ENCODE data around the gene PLEKHG4.

Gene PLEKHG4

DNA sequence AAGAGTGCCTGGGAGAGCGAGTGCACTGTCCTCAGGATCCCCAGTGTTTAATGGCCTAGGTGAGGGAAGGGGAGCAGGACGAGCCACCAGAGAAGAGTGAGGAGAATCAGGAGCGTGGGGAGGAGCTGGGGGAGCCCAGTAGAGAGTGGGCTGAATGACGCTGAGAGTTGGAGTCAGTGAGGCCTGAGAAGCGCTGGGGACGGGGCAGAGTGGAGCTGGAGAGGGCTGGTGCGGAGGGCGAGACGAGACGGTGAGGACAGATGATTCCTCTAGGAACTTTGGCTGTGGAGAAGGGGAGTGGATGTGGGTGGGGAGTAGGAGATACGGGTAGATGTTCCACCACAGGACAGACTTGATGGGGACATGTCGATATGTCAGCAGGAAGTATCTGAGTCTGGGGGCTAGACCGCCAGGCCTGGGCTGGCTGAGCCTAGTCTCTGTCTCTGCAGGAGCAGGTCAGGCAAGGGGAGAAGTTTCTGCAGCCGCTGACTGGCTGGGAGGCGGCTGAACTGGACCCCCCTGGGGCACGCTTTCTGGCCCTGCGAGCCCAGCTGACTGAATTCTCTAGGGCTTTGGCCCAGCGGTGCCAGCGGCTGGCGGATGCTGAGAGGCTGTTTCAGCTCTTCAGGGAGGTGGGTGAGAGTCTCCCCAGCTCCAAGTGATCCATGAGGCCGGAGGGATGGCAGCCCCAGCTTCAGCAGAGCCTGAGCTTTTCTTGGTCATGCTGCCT lies 4.7 kb downstream of the PLEKHG4 start:
- in situ Hi-C loops (cut with HindIII; ENCODE audit: low sequenced_read_pairs), result loop anchor here (5.0 kb wide), 1 partner anchor 38 kb away; no protein-coding TSS in a partner anchor

DNA sequence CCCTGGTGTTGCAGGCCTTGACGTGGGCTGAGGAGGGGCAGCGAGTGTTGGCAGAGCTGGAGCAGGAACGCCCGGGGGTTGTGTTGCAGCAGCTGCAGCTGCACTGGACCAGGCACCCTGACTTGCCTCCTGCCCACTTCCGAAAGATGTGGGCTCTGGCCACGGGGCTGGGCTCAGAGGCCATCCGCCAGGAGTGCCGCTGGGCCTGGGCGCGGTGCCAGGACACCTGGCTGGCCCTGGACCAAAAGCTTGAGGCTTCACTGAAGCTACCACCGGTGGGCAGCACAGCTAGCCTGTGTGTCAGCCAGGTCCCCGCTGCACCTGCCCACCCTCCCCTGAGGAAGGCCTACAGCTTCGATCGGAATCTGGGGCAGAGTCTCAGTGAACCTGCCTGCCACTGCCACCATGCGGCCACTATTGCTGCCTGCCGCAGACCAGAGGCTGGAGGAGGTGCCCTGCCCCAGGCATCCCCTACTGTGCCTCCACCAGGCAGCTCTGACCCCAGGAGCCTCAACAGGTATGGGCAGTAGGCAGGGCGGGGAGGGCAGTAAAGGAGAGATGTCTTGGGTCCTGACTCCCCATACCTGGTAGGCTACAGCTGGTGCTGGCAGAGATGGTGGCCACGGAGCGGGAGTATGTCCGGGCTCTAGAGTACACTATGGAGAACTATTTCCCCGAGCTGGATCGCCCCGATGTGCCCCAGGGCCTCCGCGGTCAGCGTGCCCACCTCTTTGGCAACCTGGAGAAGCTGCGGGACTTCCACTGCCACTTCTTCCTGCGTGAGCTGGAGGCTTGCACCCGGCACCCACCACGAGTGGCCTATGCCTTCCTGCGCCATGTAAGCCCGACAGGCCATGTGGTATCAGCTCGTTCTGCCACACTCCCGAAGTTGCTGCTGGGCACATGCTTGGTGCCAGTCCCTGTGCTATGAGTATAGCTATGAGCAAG lies 5.6 kb downstream of the PLEKHG4 start:
- in situ Hi-C loops (cut with HindIII; ENCODE audit: low sequenced_read_pairs), result loop anchor here (5.0 kb wide), 1 partner anchor 37 kb away; no protein-coding TSS in a partner anchor

DNA sequence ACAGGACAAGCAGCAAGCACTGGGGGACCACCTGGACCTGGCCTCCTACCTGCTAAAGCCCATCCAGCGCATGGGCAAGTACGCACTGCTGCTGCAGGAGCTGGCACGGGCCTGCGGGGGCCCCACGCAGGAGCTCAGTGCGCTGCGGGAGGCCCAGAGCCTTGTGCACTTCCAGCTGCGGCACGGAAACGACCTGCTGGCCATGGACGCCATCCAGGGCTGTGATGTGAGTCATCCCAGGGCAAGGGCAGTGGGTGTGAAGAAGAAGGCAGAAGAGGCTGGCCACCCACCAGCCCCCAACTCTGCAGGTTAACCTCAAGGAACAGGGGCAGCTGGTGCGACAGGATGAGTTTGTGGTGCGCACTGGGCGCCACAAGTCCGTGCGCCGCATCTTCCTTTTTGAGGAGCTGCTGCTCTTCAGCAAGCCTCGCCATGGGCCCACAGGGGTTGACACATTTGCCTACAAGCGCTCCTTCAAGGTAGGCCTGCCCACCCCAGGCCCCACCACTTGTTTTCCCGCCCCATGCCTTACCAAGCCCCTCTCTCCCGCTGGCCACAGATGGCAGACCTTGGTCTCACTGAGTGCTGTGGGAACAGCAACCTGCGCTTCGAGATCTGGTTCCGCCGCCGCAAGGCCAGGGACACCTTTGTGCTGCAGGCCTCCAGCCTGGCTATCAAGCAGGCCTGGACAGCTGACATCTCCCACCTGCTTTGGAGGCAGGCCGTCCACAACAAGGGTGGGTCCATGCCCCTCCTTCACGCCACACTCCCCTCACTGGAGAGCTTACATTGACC lies 7.3 kb downstream of the PLEKHG4 start:
- in situ Hi-C loops (cut with HindIII; ENCODE audit: low sequenced_read_pairs), result no loop called here

DNA sequence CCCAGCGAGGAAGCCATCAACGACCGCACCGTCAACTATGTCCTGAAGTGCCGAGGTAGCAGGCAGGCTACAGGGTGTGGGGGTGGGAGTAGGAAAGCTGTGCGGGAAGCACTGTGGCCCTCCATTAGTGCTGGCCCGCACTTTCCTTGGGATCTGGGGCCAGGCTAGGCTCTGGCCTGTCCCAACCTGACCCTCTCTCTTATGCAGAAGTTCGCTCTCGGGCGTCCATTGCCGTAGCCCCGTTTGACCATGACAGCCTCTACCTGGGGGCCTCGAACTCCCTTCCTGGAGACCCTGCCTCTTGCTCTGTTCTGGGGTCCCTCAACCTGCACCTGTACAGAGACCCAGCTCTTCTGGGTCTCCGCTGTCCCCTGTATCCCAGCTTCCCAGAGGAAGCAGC lies 8.6 kb downstream of the PLEKHG4 start:
- in situ Hi-C loops (cut with HindIII; ENCODE audit: low sequenced_read_pairs), result no loop called here

DNA sequence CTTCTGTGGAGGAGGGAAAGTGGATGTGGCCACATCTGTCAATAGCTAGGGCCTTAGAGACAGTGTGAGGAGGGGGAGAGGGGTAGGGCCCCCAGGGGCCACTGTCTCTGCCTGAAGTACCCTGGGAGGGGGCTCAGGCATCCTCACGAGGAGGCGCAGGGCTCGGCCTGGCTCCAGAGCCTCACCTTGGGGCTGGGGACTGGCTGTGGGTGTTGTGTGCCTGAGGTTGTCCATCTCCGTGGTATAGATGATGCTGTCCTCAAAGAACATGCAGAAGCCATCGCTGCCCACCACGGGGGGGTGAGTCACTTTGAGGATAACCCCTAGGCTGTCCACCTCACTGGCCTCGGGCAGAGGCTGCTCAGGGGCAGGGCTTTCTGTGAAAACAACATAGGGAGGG lies 12.1 kb downstream of the PLEKHG4 start:
- in situ Hi-C loops (cut with HindIII; ENCODE audit: low sequenced_read_pairs), result loop anchor here (5.0 kb wide), 1 partner anchor 54 kb away; no protein-coding TSS in a partner anchor

DNA sequence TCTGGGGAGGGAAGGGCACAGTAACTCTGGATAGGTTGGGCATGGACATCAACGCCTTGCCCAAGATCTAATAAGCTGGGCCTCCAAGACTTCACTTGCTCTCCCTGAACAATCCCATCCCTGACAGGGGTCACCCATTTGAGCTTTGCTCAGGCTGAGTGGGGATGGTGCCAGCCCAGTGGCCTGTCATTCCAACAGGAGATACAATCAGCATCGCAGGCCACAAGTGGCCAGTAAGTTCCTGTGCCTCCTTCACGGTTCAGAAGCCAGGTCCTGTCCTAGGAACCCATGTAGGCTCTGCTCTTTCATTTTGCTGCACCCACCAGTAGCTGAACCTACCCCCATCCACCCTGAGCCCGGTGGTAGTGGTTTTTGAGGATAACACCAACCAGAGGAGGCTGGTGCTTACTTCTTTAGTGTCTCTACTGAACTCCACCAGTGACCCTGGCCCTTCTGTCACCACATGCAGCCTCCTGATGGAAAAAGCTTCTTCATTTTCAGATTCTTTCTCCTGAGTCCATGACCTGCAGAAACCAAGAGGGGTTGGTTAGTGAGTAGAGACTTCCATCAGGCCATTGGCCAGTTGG lies 14.9 kb downstream of the PLEKHG4 start:
- in situ Hi-C loops (cut with HindIII; ENCODE audit: low sequenced_read_pairs), result loop anchor here (5.0 kb wide), 1 partner anchor 57 kb away; no protein-coding TSS in a partner anchor

DNA sequence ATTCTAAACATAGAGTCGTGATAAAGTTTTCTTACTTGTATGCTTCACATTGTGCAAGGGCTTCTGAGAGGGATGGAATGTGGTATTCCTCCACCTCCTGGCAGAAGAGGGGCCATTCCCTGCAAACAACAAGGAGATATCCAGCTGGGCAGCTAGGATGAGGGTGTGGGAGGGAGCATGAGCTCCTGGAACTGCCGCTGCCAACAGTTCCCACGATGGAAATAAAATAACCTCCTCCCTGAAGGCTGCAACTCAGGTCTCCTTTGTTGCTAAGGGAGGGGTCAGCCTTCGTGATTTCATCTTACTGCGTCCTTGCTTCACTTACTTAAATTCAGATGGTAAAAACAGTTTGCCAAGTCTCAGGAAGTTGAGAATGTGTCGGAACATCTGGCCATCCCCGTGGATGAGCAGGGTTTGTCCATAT lies 15.6 kb downstream of the PLEKHG4 start:
- in situ Hi-C loops (cut with HindIII; ENCODE audit: low sequenced_read_pairs), result loop anchor here (5.0 kb wide), 1 partner anchor 58 kb away; no protein-coding TSS in a partner anchor

DNA sequence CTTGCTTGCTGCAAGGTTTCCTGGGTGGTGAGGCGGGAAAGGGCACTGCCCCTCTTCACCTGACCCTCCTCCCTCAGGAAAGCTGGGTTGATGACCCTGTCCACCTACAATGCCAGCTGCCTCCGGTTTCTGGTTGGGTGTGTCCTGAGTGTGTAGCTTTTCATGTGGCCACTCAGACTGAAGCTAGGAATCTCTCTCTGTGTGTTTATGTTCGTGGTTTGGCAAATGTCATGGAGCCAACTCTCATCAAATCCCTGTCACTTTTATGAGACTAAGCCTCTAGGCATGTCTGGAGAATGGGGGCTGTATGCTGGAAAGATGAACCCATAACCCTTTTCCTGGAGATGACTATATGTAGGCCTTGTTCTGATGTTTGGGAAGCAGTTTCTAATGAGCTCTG lies 17.1 kb downstream of the PLEKHG4 start:
- in situ Hi-C loops (cut with HindIII; ENCODE audit: low sequenced_read_pairs), result no loop called here

DNA sequence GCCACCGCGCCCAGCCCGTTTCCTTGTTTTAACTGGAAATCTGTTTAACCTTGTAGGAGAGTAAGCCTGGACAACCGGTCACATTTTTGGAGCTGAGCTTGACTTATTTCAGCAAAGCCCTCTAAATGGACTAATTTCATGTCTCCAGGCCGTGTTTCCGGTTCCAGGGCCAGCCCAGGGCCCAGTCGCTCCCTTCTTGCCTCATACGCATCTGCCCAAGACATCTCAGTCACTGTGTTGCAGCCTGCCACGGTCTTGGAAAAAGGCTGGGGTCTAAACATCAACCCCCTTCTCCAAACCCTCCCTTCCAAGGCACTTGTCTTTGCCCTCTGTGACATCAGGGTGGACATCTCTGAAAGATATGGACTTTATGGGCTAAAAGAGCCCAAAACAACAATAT lies 18.9 kb downstream of the PLEKHG4 start:
- in situ Hi-C loops (cut with HindIII; ENCODE audit: low sequenced_read_pairs), result no loop called here

DNA sequence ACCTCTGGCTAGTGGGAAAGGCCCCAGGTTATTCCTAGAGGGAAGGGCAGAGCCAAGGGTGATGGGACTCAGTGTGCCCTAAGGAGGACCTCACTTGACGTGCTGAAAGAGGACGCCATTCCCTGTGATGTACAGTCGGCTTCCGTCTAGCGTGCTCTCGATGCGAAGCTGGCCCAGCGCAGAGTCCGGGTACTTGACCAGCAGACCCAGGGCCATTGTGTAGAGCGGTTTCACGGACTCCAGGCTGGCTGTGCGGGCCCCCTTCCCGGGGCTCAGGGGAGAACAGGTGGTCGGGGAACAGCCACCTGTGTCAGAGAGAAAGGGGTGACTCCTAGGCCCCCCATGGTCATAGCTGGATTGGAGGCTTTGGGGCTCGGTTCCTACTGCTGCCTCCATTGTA lies 19.9 kb downstream of the PLEKHG4 start:
- in situ Hi-C loops (cut with HindIII; ENCODE audit: low sequenced_read_pairs), result no loop called here

DNA sequence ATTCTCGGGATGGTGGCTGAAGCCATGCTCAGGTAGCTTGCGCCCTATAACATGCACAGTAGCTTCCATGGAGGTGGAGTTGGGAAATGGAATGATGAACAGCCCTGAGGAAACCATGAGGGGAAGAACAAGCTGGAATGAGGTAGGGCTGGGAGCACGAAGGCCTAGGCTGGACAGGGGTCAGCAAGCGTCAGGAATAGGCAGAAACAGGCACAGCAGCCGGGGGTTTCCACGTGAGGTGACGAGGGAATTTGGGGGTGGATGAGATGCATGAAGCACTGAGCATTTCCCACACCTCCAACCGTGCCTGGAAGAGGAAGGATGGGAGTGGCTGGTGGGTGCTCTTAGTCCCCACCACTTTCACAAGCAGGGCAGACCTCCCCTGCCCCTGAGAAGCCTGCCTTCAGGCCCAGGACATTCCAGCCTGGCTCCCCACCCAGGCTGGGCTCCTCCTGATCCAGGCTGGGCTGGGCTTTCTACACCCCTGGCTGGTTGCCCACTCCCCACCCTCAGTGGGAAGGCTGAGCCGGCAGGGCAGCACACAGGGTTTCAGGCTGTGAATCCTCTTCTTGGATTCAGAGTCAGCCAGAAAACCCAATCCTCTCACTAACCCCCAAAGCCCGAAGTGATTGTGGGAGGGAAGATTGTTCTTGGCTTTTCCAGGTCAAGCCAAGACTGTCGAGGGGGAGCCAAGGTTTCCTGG lies 21.9 kb downstream of the PLEKHG4 start:
- in situ Hi-C loops (cut with HindIII; ENCODE audit: low sequenced_read_pairs), result no loop called here

DNA sequence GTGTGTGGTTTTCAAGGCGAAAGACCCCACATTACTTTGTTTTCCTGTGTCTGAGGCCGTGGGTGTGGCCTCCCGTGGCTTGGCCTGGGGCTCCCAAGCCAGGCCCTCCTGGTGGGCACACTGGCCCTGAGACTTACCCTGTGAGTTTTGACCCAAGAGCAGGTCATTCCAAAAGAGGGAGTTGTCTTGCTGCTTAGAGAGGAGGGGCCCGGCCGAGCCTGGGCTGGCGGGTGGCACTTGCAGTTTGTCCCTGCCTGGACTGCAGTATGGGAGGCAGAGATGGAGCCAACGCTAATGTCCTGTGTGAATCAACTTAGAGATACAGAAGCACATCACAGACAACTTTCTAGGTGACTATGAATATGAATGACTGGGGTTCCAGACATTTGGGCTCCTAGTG lies 22.7 kb downstream of the PLEKHG4 start:
- in situ Hi-C loops (cut with HindIII; ENCODE audit: low sequenced_read_pairs), result no loop called here

DNA sequence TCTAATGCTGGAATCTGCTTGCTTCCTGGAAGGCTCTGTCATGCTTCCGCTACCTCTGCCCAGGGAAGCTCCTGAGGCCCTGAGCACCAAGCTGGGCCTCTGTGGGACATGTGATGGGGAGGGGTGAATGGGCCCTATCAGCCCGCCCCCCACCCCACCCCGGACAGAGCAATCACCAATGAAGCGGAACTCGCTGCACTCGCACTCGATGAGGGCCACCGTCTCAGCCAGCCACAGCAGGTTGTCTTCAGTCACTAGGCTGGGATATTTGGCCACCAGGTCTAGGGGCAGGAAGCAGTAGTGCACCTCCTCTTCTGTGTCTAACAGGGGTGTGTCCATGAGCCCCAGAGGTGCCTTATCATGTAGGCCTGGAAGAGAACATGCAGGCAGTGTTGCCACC lies 23.6 kb downstream of the PLEKHG4 start:
- in situ Hi-C loops (cut with HindIII; ENCODE audit: low sequenced_read_pairs), result no loop called here

DNA sequence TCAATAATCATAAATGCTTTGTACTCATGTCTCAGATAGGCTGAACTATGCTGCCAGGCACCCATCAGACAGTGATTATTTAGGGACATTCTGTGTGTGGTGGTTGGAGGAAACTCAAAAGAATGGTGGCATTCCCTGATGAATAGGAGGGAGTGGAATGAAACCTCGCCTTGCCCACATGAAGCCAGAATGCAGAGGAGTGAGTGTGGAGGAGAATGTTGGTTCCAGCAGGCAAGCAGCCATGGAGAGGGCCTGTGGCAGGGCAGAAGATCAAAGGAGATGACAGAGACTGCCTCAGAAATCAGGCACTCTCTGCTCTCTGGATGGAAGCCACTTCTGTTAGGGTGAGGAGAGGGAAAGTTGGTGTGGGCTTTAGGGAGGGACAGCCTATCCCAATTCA lies 24.7 kb downstream of the PLEKHG4 start:
- in situ Hi-C loops (cut with HindIII; ENCODE audit: low sequenced_read_pairs), result no loop called here

DNA sequence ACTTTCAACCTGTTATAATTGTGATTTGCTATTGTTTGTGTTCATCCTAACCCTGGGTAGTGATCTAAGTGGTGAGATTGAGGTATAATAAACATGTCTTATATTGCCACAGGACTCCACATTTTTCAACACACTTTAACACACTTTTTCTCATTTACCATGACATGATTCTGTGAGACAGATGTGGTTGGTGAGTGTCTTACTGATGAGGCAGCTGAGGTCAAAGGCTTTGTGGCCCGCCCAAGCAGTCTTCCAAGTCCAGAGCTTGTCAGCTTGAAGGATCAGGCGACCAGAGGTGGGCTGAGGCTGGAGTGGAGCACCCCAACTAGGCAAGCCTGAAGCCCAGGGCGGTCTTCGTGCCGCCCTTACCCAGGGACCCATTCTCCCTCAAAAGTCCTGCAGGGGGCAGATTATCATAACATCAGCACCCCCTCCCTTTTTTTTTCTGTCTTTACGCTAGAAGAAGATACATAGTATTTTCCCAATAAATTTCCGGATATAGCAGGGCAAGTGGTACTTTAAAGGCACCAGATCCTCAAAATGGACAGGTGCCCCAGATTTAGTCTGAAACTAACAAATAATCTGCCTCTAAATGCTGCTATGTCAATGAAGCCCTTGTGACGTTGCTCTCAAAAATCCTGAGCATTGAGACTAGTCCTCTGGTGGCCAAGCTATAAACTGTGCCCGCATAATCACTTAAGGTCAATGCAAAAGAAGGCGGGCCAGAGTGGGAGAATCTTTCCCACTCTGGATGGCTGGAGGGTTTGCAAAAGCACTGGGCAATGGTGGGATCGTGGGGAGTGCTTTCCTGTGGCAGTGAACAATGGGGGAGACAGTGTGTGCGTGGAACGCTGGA lies 26.1 kb downstream of the PLEKHG4 start:
- in situ Hi-C loops (cut with HindIII; ENCODE audit: low sequenced_read_pairs), result loop anchor here (5.0 kb wide), 1 partner anchor 102 kb away; no protein-coding TSS in a partner anchor

DNA sequence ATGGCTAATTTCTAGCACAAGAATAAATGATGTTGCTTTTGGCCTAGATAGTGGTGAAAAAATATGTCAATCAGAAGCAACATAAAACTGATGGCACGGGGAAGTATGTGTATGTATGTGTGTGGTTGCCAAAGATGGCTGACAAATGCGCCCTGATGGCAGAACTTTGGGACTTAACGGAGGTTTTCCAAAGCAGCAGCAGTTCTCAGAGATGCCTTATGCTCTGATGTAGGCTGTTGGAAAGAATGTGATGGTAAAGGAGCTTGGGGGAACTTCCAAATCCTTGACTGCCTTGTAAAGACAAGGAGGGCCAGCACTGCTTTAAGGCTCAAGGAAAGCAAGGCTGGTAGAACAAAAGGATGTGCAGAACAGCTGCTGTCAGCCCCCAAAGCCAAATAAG lies 31.2 kb downstream of the PLEKHG4 start:
- in situ Hi-C loops (cut with HindIII; ENCODE audit: low sequenced_read_pairs), result no loop called here

DNA sequence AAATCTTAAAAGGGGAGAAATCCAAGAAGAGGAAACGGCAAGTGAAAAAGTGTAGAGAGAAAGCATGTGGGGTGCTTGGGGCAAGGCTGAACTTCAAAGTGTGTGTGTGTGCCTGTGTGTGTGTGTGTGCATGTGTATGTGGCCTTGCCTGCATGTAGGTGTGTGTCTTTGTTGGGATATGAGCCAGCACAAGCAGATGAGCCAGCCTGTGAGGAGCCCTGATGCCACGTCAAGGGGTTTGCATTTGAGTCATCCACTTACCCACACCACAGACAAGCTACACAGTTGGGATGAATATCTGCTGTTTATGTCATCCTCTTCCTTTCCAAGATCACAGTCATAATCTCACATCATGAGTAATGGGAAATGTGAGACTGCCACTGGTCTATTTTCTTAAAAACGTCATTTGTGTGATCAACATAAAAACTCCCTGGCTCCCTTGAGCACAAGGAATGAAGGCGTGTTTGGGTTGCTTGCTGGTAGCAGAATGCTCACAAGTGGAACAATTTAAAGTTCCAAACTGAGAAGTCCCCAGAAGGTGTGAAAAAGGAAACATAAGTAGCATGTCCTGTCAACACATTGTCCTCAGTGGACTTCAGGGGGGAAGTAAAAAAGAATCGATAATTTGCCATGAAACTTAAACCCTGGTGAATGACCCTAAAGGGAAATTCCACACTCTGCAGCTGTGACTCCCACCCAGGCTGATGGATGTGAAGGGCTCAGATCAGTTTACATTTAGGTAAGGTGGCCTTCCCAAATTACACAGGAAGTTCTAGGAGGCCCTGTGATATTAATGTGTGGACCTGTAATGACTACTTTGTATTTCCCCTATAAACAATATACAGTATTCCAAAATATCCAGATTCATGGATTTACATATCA lies 32.5 kb downstream of the PLEKHG4 start:
- in situ Hi-C loops (cut with HindIII; ENCODE audit: low sequenced_read_pairs), result no loop called here

DNA sequence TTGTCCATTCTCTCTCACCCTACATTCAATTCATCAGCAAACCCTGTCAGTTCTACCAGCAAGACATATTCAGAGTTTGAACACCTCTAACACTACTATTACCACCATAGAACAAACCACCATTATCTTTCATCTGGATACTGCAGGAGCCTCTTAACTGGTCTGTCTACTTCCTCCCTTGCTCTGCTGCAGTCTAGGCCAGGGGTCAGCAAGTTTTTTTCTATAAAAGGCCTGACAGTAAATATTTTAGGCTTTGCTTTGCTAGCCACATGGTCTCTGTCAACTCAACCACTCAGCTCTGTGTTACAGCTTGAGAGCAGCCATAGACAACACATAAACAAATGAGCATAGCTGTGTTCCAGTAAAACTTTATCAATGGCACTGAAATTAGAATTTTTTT lies 33.4 kb downstream of the PLEKHG4 start:
- in situ Hi-C loops (cut with HindIII; ENCODE audit: low sequenced_read_pairs), result no loop called here
